SJCRH30 (cell line): ENCODE results near the gene TMPRSS7. TPM values are rescaled to one million over a fixed set of nuclear protein-coding genes. Genes with fewer than 3 reads are reported as not detected.

Experiments used
- DNase-seq, 2 experiments: peaks; one replicate each; pipeline ENCODE4 v3.0.0-alpha.2; 2015 to 2020
- H3K27ac ChIP-seq: fragments of 250-450 bp; sonication (Bioruptor Pico); 2 replicates; pipeline ENCODE4 v1.5.1; 2020; ENCODE audit warnings: mild to moderate bottlenecking, moderate library complexity
- H3K27me3 ChIP-seq: fragments of 250-450 bp; sonication (Bioruptor Pico); 2 replicates; pipeline ENCODE4 v1.5.1; 2020; ENCODE audit warnings: mild to moderate bottlenecking, moderate library complexity
- H3K36me3 ChIP-seq: fragments of 250-450 bp; sonication (Bioruptor Pico); 2 replicates; pipeline ENCODE4 v1.5.1; 2020; ENCODE audit warnings: mild to moderate bottlenecking, moderate library complexity
- H3K4me1 ChIP-seq: fragments of 250-450 bp; sonication (Bioruptor Pico); 2 replicates; pipeline ENCODE4 v1.5.1; 2020; ENCODE audit warnings: mild to moderate bottlenecking, moderate library complexity
- H3K4me3 ChIP-seq: fragments of 250-450 bp; sonication (Bioruptor Pico); 2 replicates; pipeline ENCODE4 v1.5.1; 2020; ENCODE audit warnings: mild to moderate bottlenecking, moderate library complexity
- H3K9me3 ChIP-seq: fragments of 250-450 bp; sonication (Bioruptor Pico); replicated peaks from 2 replicates; pipeline ENCODE4 v1.5.1; 2020; ENCODE audit warnings: mild to moderate bottlenecking, moderate library complexity
- total RNA-seq: library from RNA; depleted of rRNA; stranded (reverse); fragments of >200 nt; shearing (Covaris generic); gene quantifications from 2 replicates; pipeline ENCODE4 v1.2.3, GENCODE V29; 2014; rRNA removed

TMPRSS7 gene
- total RNA-seq, result not detected in 2 replicates

- H3K27ac ChIP-seq, result no peak within 1 kb of the TSS
- H3K4me1 ChIP-seq, result peaks cover 14% of the 10 kb centered on the region
- no peaks in the 10 kb centered on the region for H3K27me3 ChIP-seq
- no peak within 1 kb of the TSS for H3K4me3 ChIP-seq
- H3K9me3 ChIP-seq, result no peaks in the 10 kb centered on the region
- no peaks in the 10 kb centered on the region for H3K36me3 ChIP-seq
- DNase-seq, result no peak
Observed at GRCh38 chr3:112034436-112034835, at the start of gene TMPRSS7. Gene TMPRSS7, plus strand, starts transcription at chr3:112034736. Its CDS starts 110 bp downstream, at chr3:112034846.

- Histone ChIP-seq H3K4me1 (no peaks in the 10 kb centered on the region), H3K36me3 (peaks cover 34% of the 10 kb centered on the region), H3K27me3 (no peaks in the 10 kb centered on the region), H3K4me3 (no peak overlapping the region), H3K27ac (no peak overlapping the region), H3K9me3 (no peaks in the 10 kb centered on the region)
- no peak for DNase-seq
Observed at GRCh38 chr3:111986800-111987199, 47.7 kb upstream of the TMPRSS7 start.

GRCh38 chr3:111989061-111989678 is 45.4 kb upstream of the TMPRSS7 start:
- H3K4me1 ChIP-seq, result no peaks in the 10 kb centered on the region
- no peak overlapping the region for H3K27ac ChIP-seq
- peaks cover 42% of the 10 kb centered on the region for H3K36me3 ChIP-seq
- no peaks in the 10 kb centered on the region for H3K9me3 ChIP-seq
- H3K4me3 ChIP-seq, result no peak overlapping the region
- no peaks in the 10 kb centered on the region for H3K27me3 ChIP-seq
- peak in 1 of 2 experiments; percentile 80 for DNase-seq

- no peaks in the 10 kb centered on the region for H3K9me3 ChIP-seq
- no peak overlapping the region for H3K4me3 ChIP-seq
Observed at GRCh38 chr3:111993038-111993437, 41.5 kb upstream of the TMPRSS7 start.

GRCh38 chr3:111998636-111999483 is 35.7 kb upstream of the TMPRSS7 start, which contains the start of gene TAGLN3:
Gene TAGLN3, plus strand, starts transcription at chr3:111998922. Its CDS starts 501 bp downstream, at chr3:111999423.
- H3K36me3 ChIP-seq, result peaks cover 11% of the 10 kb centered on the region
- no peaks in the 10 kb centered on the region for H3K9me3 ChIP-seq
- H3K27me3 ChIP-seq, result no peaks in the 10 kb centered on the region
- peak; percentile 92 to 95 for DNase-seq
- peak within 1 kb of the TSS; percentile 74 for H3K27ac ChIP-seq
- peaks cover 17% of the 10 kb centered on the region for H3K4me1 ChIP-seq
- peak within 1 kb of the TSS; percentile 65 for H3K4me3 ChIP-seq

More at GRCh38 chr3:111993038-111993437, 41.5 kb upstream of the TMPRSS7 start:
- DNase-seq, result no peak
- Histone ChIP-seq H3K27ac (no peak overlapping the region), H3K36me3 (peaks cover 28% of the 10 kb centered on the region), H3K27me3 (no peaks in the 10 kb centered on the region), H3K4me1 (peaks cover under 1% of the 10 kb centered on the region; the same call in 1 of the 2 replicates)

GRCh38 chr3:111999484-112000324 is 34.8 kb upstream of the TMPRSS7 start:
- Histone ChIP-seq H3K4me3 (peak overlapping the region; percentile 65), H3K4me1 (peaks cover 20% of the 10 kb centered on the region), H3K27me3 (no peaks in the 10 kb centered on the region), H3K36me3 (peaks cover 18% of the 10 kb centered on the region), H3K9me3 (no peaks in the 10 kb centered on the region), H3K27ac (peak overlapping the region; percentile 74)
- DNase-seq, result peak in 1 of 2 experiments; percentile 38

GRCh38 chr3:112000367-112000771 is 34.2 kb upstream of the TMPRSS7 start:
- Histone ChIP-seq H3K9me3 (no peaks in the 10 kb centered on the region), H3K4me3 (peak overlapping the region; percentile 65), H3K27ac (no peak overlapping the region), H3K27me3 (no peaks in the 10 kb centered on the region), H3K4me1 (peaks cover 23% of the 10 kb centered on the region), H3K36me3 (peaks cover 22% of the 10 kb centered on the region)
- no peak for DNase-seq

- no peaks in the 10 kb centered on the region for H3K9me3 ChIP-seq
- H3K4me1 ChIP-seq, result peaks cover 23% of the 10 kb centered on the region
- H3K27me3 ChIP-seq, result no peaks in the 10 kb centered on the region
- peaks cover 22% of the 10 kb centered on the region for H3K36me3 ChIP-seq
- peak in 1 of 2 experiments; percentile 42 for DNase-seq
- no peak overlapping the region for H3K4me3 ChIP-seq
- no peak overlapping the region for H3K27ac ChIP-seq
Observed at GRCh38 chr3:112000966-112001365, 33.6 kb upstream of the TMPRSS7 start.

GRCh38 chr3:112001526-112001925 is 33.0 kb upstream of the TMPRSS7 start:
- Histone ChIP-seq H3K4me1 (peaks cover 23% of the 10 kb centered on the region), H3K9me3 (no peaks in the 10 kb centered on the region), H3K27me3 (no peaks in the 10 kb centered on the region), H3K4me3 (no peak overlapping the region), H3K27ac (no peak overlapping the region), H3K36me3 (peaks cover 27% of the 10 kb centered on the region)
- no peak for DNase-seq

GRCh38 chr3:112002096-112002971 is 32.2 kb upstream of the TMPRSS7 start:
- DNase-seq, result no peak
- peaks cover 30% of the 10 kb centered on the region for H3K36me3 ChIP-seq
- H3K4me1 ChIP-seq, result peaks cover 23% of the 10 kb centered on the region
- no peak overlapping the region for H3K4me3 ChIP-seq
- no peak overlapping the region for H3K27ac ChIP-seq
- no peaks in the 10 kb centered on the region for H3K9me3 ChIP-seq
- no peaks in the 10 kb centered on the region for H3K27me3 ChIP-seq

- Histone ChIP-seq H3K9me3 (no peaks in the 10 kb centered on the region), H3K27me3 (no peaks in the 10 kb centered on the region), H3K36me3 (peaks cover 32% of the 10 kb centered on the region), H3K27ac (no peak overlapping the region), H3K4me3 (no peak overlapping the region), H3K4me1 (peaks cover 19% of the 10 kb centered on the region)
- DNase-seq, result no peak
Observed at GRCh38 chr3:112003321-112004080, 31.0 kb upstream of the TMPRSS7 start.

- Histone ChIP-seq H3K27ac (no peak overlapping the region), H3K36me3 (peaks cover 34% of the 10 kb centered on the region), H3K27me3 (no peaks in the 10 kb centered on the region), H3K9me3 (no peaks in the 10 kb centered on the region), H3K4me3 (no peak overlapping the region), H3K4me1 (peaks cover 21% of the 10 kb centered on the region)
- DNase-seq, result no peak
Observed at GRCh38 chr3:112004187-112004586, 30.3 kb upstream of the TMPRSS7 start.

- no peak overlapping the region for H3K27ac ChIP-seq
- peaks cover 26% of the 10 kb centered on the region for H3K4me1 ChIP-seq
- DNase-seq, result no peak
- no peaks in the 10 kb centered on the region for H3K9me3 ChIP-seq
- H3K4me3 ChIP-seq, result no peak overlapping the region
- H3K36me3 ChIP-seq, result peaks cover 34% of the 10 kb centered on the region
- H3K27me3 ChIP-seq, result no peaks in the 10 kb centered on the region
Observed at GRCh38 chr3:112004669-112005068, 29.9 kb upstream of the TMPRSS7 start.
